Measurements from ENCODE around the gene LMO7. TPM values are rescaled to one million over a fixed set of nuclear protein-coding genes. Genes with fewer than 3 reads are reported as not detected.

LMO7 gene
- total and polyA plus RNA-seq, 2 of the 13 experiments (the other 11 are each of a cell fraction or from before 2014, with no cell fraction given), result 34.0 to 121 TPM

GRCh38 chr13:75736173-75736572 lies 100.0 kb downstream of the LMO7 start (continued):
- no peak for TF ChIP-seq ZNF281 (CRISPR knock-in tag; IDR thresholded peaks at IDR 0.05; ENCODE audit: borderline replicate concordance)

GRCh38 chr13:75738841-75739240 lies 102.7 kb downstream of the LMO7 start:
- POLR2A ChIA-PET, result no interaction called here
- DNase-seq (ENCODE audit: low spot score), result no peak
- Histone ChIP-seq H3K4me3 (replicated peaks in 1 of 3; ENCODE audit: insufficient read depth in 1 of 3, low read depth in 2 of 3, low read length in 3 of 3) (no peak overlapping the region), H3K4me2 (ENCODE audit: low read depth, low read length) (no peak overlapping the region), H3K27ac (ENCODE audit: extremely low read length, insufficient read depth, low read length) (no peak overlapping the region), H3K27me3 (ENCODE audit: control insufficient read depth in 1 of 2, insufficient read depth in 2 of 2, low read length in 2 of 2) (no peaks in the 10 kb centered on the region), H3K4me1 (ENCODE audit: insufficient read depth, low read length) (peaks cover 16% of the 10 kb centered on the region), H3K36me3 (replicated peaks in 1 of 2; ENCODE audit: control insufficient read depth in 1 of 2, insufficient read depth in 2 of 2, low read length in 2 of 2) (no peaks in the 10 kb centered on the region), H3K79me2 (ENCODE audit: insufficient read depth, low read length) (no peaks in the 10 kb centered on the region), H3K9ac (ENCODE audit: insufficient read depth, low read depth, low read length) (no peak overlapping the region), H4K20me1 (ENCODE audit: insufficient read depth, low read length) (no peaks in the 10 kb centered on the region), H2AFZ (ENCODE audit: low read length) (no peak overlapping the region), H3K9me3 (ENCODE audit: low read length) (no peaks in the 10 kb centered on the region)
- CTCF ChIA-PET (ENCODE audit: low intra/inter-chr PET ratio, low total read pairs), result no interaction called here
- 33% methylated on average over 1 of the region's 1 CpG for WGBS (ENCODE audit: low lambda C conversion rate)
- BruUV-seq (replicated peaks), result no TSS peak
- ATAC-seq, result no peak
- intact Hi-C loops (cut with micrococcal nuclease; ENCODE audit: unreplicated experiment) (no loop called here), in situ Hi-C loops (cut with HindIII; ENCODE audit: extremely low pct_ligation_motif_present, low pct_unique_long_range_greater_than_20kb) (no loop called here)
- FAIRE-seq, result no peak
- no peak for TF ChIP-seq ARNT2 (CRISPR knock-in tag; IDR thresholded peaks at IDR 0.05; ENCODE audit: low read depth)
- no peak for TF ChIP-seq ZNF607 (CRISPR knock-in tag; IDR thresholded peaks at IDR 0.05; ENCODE audit: borderline replicate concordance)
- TF ChIP-seq ZNF639 (CRISPR knock-in tag; conservative IDR thresholded peaks at IDR 0.05), result no peak
- no peak for TF ChIP-seq RAD51 (IDR thresholded peaks at IDR 0.05; ENCODE audit: borderline replicate concordance)
- no peak for TF ChIP-seq YEATS2 (CRISPR knock-in tag; IDR thresholded peaks at IDR 0.05; ENCODE audit: borderline replicate concordance)
- TF ChIP-seq ZNF772 (CRISPR knock-in tag; IDR thresholded peaks at IDR 0.05), result no peak
- TF ChIP-seq ZNF766 (CRISPR knock-in tag; IDR thresholded peaks at IDR 0.05; ENCODE audit: borderline replicate concordance), result no peak
- no peak for TF ChIP-seq NFIB (CRISPR knock-in tag; IDR thresholded peaks at IDR 0.05; ENCODE audit: borderline replicate concordance)
- no peak for TF ChIP-seq SCMH1 (CRISPR knock-in tag; IDR thresholded peaks at IDR 0.05; ENCODE audit: borderline replicate concordance)
- no peak for TF ChIP-seq ELF3 (CRISPR knock-in tag; IDR thresholded peaks at IDR 0.05)
- TF ChIP-seq ZNF713 (CRISPR knock-in tag; IDR thresholded peaks at IDR 0.05), result no peak
- no peak for TF ChIP-seq ZNF281 (CRISPR knock-in tag; IDR thresholded peaks at IDR 0.05; ENCODE audit: borderline replicate concordance)
- no peak for TF ChIP-seq YEATS4 (CRISPR knock-in tag; IDR thresholded peaks at IDR 0.05; ENCODE audit: borderline replicate concordance)
- TF ChIP-seq ZSCAN12 (CRISPR knock-in tag; IDR thresholded peaks at IDR 0.05), result no peak
- TF ChIP-seq ZFX (CRISPR knock-in tag; IDR thresholded peaks at IDR 0.05; ENCODE audit: low read depth), result no peak

Data from HepG2 (cell line).